ENCODE data around the gene GLTPD2. TPM values are rescaled to one million over a fixed set of nuclear protein-coding genes. Genes with fewer than 3 reads are reported as not detected.

Gene GLTPD2
- total and polyA plus RNA-seq, 10 of the 15 experiments (the other 5 are each of a cell fraction or from before 2014, with no cell fraction given) = 0.16 to 0.34 TPM; not detected in 8

GRCh38 chr17:4786106-4786511 is 2.7 kb upstream of the GLTPD2 start, which contains the start of gene VMO1:
Gene VMO1, minus strand, starts transcription at chr17:4786364. Its CDS starts 12 bp downstream, at chr17:4786352.
- H3K4me2 ChIP-seq (ENCODE audit: control insufficient read depth, insufficient read depth) = no peak within 1 kb of the TSS; the same call in 1 of the 2 replicates
- peaks cover 12% of the 10 kb centered on the region for H3K4me1 ChIP-seq (ENCODE audit: control insufficient read depth, insufficient read depth, low read length)
- no peak within 1 kb of the TSS for H3K4me3 ChIP-seq
- FAIRE-seq (no peak), DNase-seq (ENCODE audit: low read depth, low spot score) (no peak), ATAC-seq (no peak)
- H2AFZ ChIP-seq (ENCODE audit: control insufficient read depth, low read depth, low read length) = no peak within 1 kb of the TSS
- TF ChIP-seq NR2F1 (conservative IDR thresholded peaks at IDR 0.05) = no peak
- H3K79me2 ChIP-seq (ENCODE audit: control insufficient read depth, insufficient read depth, low read length) = no peaks in the 10 kb centered on the region
- no peak within 1 kb of the TSS for H3K9ac ChIP-seq (ENCODE audit: control insufficient read depth, insufficient read depth, low read length)
- WGBS (ENCODE audit: insufficient coverage, insufficient replicate concordance, low lambda C conversion rate, missing lambda C conversion rate) = 13% methylated on average over 24 of the region's 24 CpGs
- H3K27ac ChIP-seq (ENCODE audit: control insufficient read depth, insufficient read depth) = no peak within 1 kb of the TSS
- no peaks in the 10 kb centered on the region for H4K20me1 ChIP-seq (ENCODE audit: control insufficient read depth, insufficient read depth)
- no peaks in the 10 kb centered on the region for H3K9me3 ChIP-seq (replicated peaks; ENCODE audit: control insufficient read depth, insufficient read depth, low read length)
- RAD21 ChIA-PET (ENCODE audit: unreplicated experiment) = no interaction called here
- in situ Hi-C loops (cut with MboI) (no loop called here), intact Hi-C loops (cut with micrococcal nuclease; ENCODE audit: unreplicated experiment) (loop anchor here (2.0 to 10.0 kb wide), 3 partner anchors 51 to 103 kb away; partner anchors contain the start of genes ARRB2, CXCL16, MED11 and ZMYND15)
- POLR2A ChIA-PET = interaction anchor here (0.5 to 0.6 kb wide), 2 partner anchors 48 to 85 kb away, joined by 3 to 4 read pairs; no protein-coding TSS in a partner anchor
- H3K36me3 ChIP-seq (ENCODE audit: control insufficient read depth in 2 of 2, insufficient read depth in 2 of 2, low read length in 1 of 2) = no peaks in the 10 kb centered on the region
- no TSS peak for BruUV-seq (replicated peaks)
- peaks cover 18 to 19% of the 10 kb centered on the region in 2 experiments for H3K27me3 ChIP-seq (replicated peaks in 1 of 2; ENCODE audit: control insufficient read depth in 2 of 2, insufficient read depth in 2 of 2, low read length in 1 of 2)
- SMC1A ChIA-PET (ENCODE audit: uncharacterized antibody, unreplicated experiment) = interaction anchor here (1.0 kb wide), 1 partner anchor 10 kb away, joined by 3 read pairs; the partner anchor contains the start of gene PSMB6
- CTCF ChIA-PET = no interaction called here

- in situ Hi-C loops (cut with MboI) = no loop called here
- Histone ChIP-seq H3K27me3 (replicated peaks in 1 of 2; ENCODE audit: control insufficient read depth in 2 of 2, insufficient read depth in 2 of 2, low read length in 1 of 2) (peaks cover 18 to 19% of the 10 kb centered on the region in 2 experiments), H3K79me2 (ENCODE audit: control insufficient read depth, insufficient read depth, low read length) (no peaks in the 10 kb centered on the region), H3K36me3 (ENCODE audit: control insufficient read depth in 2 of 2, insufficient read depth in 2 of 2, low read length in 1 of 2) (no peaks in the 10 kb centered on the region), H3K4me2 (ENCODE audit: control insufficient read depth, insufficient read depth) (no peak overlapping the region), H3K4me3 (no peak overlapping the region), H3K9ac (ENCODE audit: control insufficient read depth, insufficient read depth, low read length) (no peak overlapping the region), H3K9me3 (replicated peaks; ENCODE audit: control insufficient read depth, insufficient read depth, low read length) (no peaks in the 10 kb centered on the region), H3K27ac (ENCODE audit: control insufficient read depth, insufficient read depth) (no peak overlapping the region), H2AFZ (ENCODE audit: control insufficient read depth, low read depth, low read length) (no peak overlapping the region), H3K4me1 (ENCODE audit: control insufficient read depth, insufficient read depth, low read length) (peaks cover 12% of the 10 kb centered on the region), H4K20me1 (ENCODE audit: control insufficient read depth, insufficient read depth) (no peaks in the 10 kb centered on the region)
- BruUV-seq (replicated peaks) = no TSS peak
- ChIA-PET SMC1A (ENCODE audit: uncharacterized antibody, unreplicated experiment) (interaction anchor here (1.0 kb wide), 1 partner anchor 10 kb away, joined by 3 read pairs; the partner anchor contains the start of gene PSMB6), RAD21 (ENCODE audit: unreplicated experiment) (no interaction called here), POLR2A (interaction anchor here (0.5 to 0.6 kb wide), 2 partner anchors 47 to 84 kb away, joined by 3 to 4 read pairs; no protein-coding TSS in a partner anchor), CTCF (no interaction called here)
- intact Hi-C loops (cut with micrococcal nuclease; ENCODE audit: unreplicated experiment) = loop anchor here (2.0 to 10.0 kb wide), 3 partner anchors 52 to 102 kb away; partner anchors contain the start of genes ARRB2, CXCL16, MED11 and ZMYND15
- no peak for FAIRE-seq
- ATAC-seq = no peak
- WGBS (ENCODE audit: insufficient coverage, insufficient replicate concordance, low lambda C conversion rate, missing lambda C conversion rate) = 46% methylated on average over 6 of the region's 6 CpGs
- DNase-seq (ENCODE audit: low read depth, low spot score) = no peak
- TF ChIP-seq BRCA1 (IDR thresholded peaks at IDR 0.05; ENCODE audit: low read depth, low read length) (no peak), JUND (IDR thresholded peaks at IDR 0.05; ENCODE audit: low read depth, low read length) (no peak), PRDM15 (CRISPR knock-in tag; IDR thresholded peaks at IDR 0.05) (no peak), POLR2A (IDR thresholded peaks at IDR 0.05; ENCODE audit: low read depth, low read length) (no peak), CBX5 (IDR thresholded peaks at IDR 0.05; ENCODE audit: low read depth) (no peak), KLF5 (IDR thresholded peaks at IDR 0.05; ENCODE audit: partially characterized antibody) (no peak), ZBTB4 (CRISPR knock-in tag; IDR thresholded peaks at IDR 0.05) (no peak)
These were observed 2.2 kb upstream of the GLTPD2 start for GRCh38 chr17:4786516-4786915.
